ENCODE results near the gene EXOSC3. TPM values are rescaled to one million over a fixed set of nuclear protein-coding genes. Genes with fewer than 3 reads are reported as not detected.

The EXOSC3 gene
- total and polyA plus RNA-seq, 2 of the 13 experiments (the other 11 are each of a cell fraction or from before 2014, with no cell fraction given) = 17.5 to 68.7 TPM

DNA sequence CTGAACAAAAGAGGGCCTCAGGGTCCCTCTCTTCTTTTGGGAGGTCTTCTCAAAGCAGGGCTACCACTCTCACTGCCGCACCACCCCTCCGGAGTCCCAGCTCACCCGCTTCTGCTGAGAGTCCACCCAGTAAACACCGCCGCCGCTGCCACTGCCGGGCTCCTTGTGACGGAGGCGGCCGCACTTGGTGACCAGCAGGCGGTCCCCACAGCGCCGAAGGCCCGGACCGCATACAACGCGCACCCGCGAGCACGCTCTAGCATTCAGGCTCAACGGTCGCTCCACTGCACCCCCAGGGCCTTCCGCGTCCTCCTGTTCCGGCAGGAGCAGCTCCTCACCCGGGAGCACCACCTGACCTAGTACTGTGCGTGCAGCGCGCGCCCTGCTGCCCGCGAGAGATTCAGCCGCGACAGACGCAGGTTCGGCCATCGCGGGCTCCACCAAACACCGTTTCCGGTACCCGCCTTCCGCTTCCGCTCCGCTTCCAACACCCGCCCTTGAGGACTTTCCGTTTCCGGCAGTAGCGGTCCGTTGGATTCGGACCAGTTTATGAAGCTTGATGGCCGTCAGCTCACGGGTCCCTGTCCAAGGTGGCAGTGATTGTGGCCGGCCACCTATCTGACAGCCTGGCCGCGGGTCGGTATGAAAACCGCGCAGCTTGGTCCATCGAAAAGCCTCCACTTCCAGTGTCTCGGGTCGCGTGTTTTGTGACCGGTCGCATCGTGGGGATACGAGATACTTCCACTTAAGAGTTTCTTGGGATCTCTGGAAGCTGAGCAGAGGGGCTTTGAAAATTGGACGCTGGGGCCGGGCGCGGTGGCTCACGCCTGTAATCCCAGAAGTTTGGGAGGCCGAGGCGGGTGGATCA is at the start of gene EXOSC3 (continued):
- no peak for TF ChIP-seq MTA3 (CRISPR knock-in tag; IDR thresholded peaks at IDR 0.05)
- TF ChIP-seq, protein P1, sequence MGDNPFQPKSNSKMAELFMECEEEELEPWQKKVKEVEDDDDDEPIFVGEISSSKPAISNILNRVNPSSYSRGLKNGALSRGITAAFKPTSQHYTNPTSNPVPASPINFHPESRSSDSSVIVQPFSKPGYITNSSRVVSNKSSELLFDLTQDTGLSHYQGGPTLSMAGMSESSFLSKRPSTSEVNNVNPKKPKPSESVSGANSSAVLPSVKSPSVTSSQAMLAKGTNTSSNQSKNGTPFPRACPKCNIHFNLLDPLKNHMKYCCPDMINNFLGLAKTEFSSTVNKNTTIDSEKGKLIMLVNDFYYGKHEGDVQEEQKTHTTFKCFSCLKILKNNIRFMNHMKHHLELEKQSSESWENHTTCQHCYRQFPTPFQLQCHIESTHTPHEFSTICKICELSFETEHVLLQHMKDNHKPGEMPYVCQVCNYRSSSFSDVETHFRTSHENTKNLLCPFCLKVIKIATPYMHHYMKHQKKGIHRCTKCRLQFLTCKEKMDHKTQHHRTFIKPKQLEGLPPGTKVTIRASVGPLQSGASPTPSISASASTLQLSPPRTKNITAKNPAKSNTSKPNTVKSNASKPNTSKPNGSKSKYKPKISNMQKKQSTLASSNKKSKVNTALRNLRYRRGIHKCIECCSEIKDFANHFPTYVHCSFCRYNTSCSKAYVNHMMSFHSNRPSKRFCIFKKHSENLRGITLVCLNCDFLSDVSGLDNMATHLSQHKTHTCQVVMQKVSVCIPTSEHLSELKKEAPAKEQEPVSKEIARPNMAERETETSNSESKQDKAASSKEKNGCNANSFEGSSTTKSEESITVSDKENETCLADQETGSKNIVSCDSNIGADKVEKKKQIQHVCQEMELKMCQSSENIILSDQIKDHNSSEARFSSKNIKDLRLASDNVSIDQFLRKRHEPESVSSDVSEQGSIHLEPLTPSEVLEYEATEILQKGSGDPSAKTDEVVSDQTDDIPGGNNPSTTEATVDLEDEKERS (CRISPR knock-in tag; IDR thresholded peaks at IDR 0.05) = no peak
- no peak for TF ChIP-seq MATR3 (CRISPR knock-in tag; IDR thresholded peaks at IDR 0.05)
- peak; percentile 74 for TF ChIP-seq SRSF1 (optimal IDR thresholded peaks at IDR 0.05; ENCODE audit: low read depth, low read length)
- TF ChIP-seq ZNF253 (CRISPR knock-in tag; IDR thresholded peaks at IDR 0.05; ENCODE audit: borderline replicate concordance) = no peak
- no peak for TF ChIP-seq TCF12 (IDR thresholded peaks at IDR 0.05)
- no peak for TF ChIP-seq TCF12 (CRISPR knock-in tag; IDR thresholded peaks at IDR 0.05)
- TF ChIP-seq ZNF772 (CRISPR knock-in tag; IDR thresholded peaks at IDR 0.05) = peak; percentile 94; the same call in 1 of the 2 replicates
- peak; percentile 55; the same call in 1 of the 2 replicates for TF ChIP-seq ZNF616 (CRISPR knock-in tag; IDR thresholded peaks at IDR 0.05; ENCODE audit: low read depth)
- TF ChIP-seq, protein P2, sequence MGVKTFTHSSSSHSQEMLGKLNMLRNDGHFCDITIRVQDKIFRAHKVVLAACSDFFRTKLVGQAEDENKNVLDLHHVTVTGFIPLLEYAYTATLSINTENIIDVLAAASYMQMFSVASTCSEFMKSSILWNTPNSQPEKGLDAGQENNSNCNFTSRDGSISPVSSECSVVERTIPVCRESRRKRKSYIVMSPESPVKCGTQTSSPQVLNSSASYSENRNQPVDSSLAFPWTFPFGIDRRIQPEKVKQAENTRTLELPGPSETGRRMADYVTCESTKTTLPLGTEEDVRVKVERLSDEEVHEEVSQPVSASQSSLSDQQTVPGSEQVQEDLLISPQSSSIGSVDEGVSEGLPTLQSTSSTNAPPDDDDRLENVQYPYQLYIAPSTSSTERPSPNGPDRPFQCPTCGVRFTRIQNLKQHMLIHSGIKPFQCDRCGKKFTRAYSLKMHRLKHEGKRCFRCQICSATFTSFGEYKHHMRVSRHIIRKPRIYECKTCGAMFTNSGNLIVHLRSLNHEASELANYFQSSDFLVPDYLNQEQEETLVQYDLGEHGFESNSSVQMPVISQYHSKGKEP (CRISPR knock-in tag; IDR thresholded peaks at IDR 0.05) = no peak
- TF ChIP-seq, protein P3, sequence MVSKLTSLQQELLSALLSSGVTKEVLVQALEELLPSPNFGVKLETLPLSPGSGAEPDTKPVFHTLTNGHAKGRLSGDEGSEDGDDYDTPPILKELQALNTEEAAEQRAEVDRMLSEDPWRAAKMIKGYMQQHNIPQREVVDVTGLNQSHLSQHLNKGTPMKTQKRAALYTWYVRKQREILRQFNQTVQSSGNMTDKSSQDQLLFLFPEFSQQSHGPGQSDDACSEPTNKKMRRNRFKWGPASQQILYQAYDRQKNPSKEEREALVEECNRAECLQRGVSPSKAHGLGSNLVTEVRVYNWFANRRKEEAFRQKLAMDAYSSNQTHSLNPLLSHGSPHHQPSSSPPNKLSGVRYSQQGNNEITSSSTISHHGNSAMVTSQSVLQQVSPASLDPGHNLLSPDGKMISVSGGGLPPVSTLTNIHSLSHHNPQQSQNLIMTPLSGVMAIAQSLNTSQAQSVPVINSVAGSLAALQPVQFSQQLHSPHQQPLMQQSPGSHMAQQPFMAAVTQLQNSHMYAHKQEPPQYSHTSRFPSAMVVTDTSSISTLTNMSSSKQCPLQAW (CRISPR knock-in tag; IDR thresholded peaks at IDR 0.05) = peak; percentile 56; the same call in 1 of the 2 replicates
- no peak; the same call in 1 of the 2 replicates for TF ChIP-seq HMG20A (CRISPR knock-in tag; IDR thresholded peaks at IDR 0.05; ENCODE audit: borderline replicate concordance)
- TF ChIP-seq, protein P4, sequence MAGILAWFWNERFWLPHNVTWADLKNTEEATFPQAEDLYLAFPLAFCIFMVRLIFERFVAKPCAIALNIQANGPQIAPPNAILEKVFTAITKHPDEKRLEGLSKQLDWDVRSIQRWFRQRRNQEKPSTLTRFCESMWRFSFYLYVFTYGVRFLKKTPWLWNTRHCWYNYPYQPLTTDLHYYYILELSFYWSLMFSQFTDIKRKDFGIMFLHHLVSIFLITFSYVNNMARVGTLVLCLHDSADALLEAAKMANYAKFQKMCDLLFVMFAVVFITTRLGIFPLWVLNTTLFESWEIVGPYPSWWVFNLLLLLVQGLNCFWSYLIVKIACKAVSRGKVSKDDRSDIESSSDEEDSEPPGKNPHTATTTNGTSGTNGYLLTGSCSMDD (CRISPR knock-in tag; IDR thresholded peaks at IDR 0.05) = no peak
- TF ChIP-seq, protein P5, sequence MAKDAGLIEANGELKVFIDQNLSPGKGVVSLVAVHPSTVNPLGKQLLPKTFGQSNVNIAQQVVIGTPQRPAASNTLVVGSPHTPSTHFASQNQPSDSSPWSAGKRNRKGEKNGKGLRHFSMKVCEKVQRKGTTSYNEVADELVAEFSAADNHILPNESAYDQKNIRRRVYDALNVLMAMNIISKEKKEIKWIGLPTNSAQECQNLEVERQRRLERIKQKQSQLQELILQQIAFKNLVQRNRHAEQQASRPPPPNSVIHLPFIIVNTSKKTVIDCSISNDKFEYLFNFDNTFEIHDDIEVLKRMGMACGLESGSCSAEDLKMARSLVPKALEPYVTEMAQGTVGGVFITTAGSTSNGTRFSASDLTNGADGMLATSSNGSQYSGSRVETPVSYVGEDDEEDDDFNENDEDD (CRISPR knock-in tag; IDR thresholded peaks at IDR 0.05; ENCODE audit: borderline replicate concordance) = peak; percentile 91
- TF ChIP-seq, protein P6, sequence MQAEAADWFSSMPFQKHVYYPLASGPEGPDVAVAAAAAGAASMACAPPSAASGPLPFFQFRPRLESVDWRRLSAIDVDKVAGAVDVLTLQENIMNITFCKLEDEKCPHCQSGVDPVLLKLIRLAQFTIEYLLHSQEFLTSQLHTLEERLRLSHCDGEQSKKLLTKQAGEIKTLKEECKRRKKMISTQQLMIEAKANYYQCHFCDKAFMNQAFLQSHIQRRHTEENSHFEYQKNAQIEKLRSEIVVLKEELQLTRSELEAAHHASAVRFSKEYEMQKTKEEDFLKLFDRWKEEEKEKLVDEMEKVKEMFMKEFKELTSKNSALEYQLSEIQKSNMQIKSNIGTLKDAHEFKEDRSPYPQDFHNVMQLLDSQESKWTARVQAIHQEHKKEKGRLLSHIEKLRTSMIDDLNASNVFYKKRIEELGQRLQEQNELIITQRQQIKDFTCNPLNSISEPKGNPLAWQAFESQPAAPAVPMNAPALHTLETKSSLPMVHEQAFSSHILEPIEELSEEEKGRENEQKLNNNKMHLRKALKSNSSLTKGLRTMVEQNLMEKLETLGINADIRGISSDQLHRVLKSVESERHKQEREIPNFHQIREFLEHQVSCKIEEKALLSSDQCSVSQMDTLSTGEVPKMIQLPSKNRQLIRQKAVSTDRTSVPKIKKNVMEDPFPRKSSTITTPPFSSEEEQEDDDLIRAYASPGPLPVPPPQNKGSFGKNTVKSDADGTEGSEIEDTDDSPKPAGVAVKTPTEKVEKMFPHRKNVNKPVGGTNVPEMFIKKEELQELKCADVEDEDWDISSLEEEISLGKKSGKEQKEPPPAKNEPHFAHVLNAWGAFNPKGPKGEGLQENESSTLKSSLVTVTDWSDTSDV (CRISPR knock-in tag; IDR thresholded peaks at IDR 0.05) = no peak
